Ramos (cell line): ENCODE results near the gene TXNDC16.

Source experiments
- in situ Hi-C: fragments of 300-500 bp; cut with MboI; formaldehyde crosslinking; loops from one replicate; pipeline ENCODE4 v1.14.3; 2022; ENCODE audit warnings: low sequenced_read_pairs; ENCODE audit not compliant: unreplicated experiment

TXNDC16 gene

DNA sequence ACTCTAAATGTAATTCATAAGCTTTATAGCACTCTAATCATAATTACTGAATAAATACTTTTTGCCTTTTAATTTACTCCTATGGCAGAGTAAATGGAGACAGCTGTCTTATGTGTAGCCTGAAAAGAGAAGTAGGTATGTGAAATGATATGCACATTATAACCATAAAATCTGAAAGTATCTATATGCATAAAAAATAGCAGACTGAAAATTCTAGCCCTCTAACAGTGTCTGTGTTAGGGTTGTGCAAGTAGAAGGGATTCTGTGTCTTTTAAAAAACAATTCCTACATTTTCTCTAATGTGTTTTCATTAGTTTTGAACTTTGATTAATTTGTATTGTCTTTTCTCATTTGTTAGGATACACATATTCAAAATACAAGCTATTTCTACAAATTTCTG lies 94.9 kb downstream of the TXNDC16 start:
- in situ Hi-C loops = no loop called here

- in situ Hi-C loops = no loop called here
These were observed 96.8 kb downstream of the TXNDC16 start for GRCh38 chr14:52455291-52456088.

GRCh38 chr14:52447236-52447635 lies 105.1 kb downstream of the TXNDC16 start:
- in situ Hi-C loops = no loop called here

DNA sequence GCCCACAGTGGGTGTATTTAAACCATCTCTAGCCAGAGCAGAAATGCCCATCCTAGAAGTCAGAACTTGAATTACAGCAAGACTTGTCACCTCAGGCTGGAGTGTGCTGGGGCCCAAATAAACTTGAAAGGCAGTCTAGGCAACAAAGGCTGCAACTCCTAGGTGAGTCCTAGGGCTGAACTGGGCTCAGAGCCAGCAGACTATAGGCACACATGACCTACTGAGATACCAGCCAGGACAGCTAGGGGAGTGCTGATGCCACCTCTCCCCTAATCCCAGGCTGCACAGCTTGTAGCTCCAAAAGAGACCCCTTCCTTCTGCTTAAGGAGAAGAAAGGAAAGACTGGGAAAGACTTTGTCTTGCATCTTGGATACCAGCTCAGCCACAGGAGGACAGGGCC lies 106.0 kb downstream of the TXNDC16 start:
- in situ Hi-C loops = no loop called here

DNA sequence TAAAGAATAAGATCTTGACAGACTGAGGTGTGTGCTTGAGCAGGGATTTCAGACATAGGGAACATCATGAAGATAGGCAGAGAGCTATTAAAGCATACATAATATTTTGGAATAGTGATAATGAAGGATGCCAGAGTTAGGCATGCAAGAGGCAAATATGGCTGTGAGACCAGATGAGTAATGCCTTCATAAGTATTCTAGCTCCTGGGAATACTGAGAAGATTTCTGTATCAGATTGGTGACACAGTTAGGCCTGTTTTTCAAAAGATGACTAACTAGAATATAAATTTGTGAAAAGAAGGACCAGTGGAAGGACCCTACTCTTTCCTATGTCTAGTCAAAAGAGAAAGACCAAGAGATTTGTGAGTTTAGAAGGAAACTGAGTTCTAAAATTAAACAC lies 108.8 kb downstream of the TXNDC16 start:
- in situ Hi-C loops = no loop called here

- in situ Hi-C loops = no loop called here
These were observed 109.7 kb downstream of the TXNDC16 start for GRCh38 chr14:52442602-52443001.

GRCh38 chr14:52442166-52442565 lies 110.1 kb downstream of the TXNDC16 start:
- in situ Hi-C loops = no loop called here

DNA sequence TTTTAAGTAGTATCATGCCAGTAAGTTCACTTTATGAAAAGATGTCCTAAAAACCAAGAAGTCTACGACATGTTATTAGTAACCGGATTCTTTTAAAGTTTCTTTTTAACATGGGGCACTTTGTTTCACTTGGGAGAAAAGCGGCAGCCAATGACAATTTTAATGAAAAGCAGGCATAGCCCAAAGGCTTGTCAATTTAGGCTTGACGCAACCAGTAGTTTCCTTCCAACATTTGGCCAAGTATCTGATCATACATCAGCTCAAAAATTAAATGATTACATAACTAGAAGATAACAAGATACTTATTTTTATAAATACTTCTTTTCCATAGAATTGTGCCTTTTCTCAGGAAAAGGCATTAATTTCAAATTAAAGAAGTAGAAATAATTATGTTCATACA lies 112.8 kb downstream of the TXNDC16 start:
- in situ Hi-C loops = no loop called here

DNA sequence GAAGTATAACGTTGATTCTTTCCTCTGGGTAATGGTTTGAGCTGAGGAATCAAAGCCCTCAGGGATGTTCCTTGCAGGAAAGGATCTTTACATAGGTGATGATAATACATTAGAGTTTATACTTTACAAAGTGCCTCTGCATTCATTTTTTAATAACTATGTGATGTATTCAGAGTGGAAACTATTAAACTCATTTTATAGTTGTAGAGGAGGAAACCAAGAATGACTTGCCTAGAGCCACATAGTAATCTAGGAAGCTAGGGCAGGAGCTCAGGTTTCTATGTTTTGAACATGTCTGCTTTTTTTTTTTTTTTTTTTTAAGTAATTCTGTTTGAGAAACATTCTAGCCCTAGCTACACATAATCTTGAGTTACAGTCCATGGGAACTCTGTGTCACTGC lies 117.3 kb downstream of the TXNDC16 start:
- in situ Hi-C loops = no loop called here

DNA sequence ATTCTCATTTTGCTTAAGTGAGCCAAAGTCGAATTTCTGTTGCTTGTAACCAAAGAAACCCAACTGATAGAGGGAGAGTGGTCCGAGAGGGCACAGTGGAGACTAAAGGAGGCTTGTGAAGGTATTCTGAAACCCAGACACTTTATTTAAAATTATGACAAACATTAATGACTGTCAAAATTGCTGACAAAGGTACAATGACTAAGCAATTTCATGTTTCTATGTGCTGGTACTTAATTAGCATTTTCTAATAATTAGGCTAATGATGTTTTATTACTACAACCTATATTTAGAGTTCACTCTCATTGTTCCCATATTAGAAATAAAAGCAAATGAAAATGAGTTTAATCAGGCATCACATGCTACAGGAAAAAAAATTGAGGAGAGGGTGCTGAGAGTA lies 121.8 kb downstream of the TXNDC16 start:
- in situ Hi-C loops = no loop called here

GRCh38 chr14:52429451-52429850 lies 122.9 kb downstream of the TXNDC16 start:
- in situ Hi-C loops = no loop called here

GRCh38 chr14:52427460-52427859 lies 124.8 kb downstream of the TXNDC16 start:
- in situ Hi-C loops = no loop called here

DNA sequence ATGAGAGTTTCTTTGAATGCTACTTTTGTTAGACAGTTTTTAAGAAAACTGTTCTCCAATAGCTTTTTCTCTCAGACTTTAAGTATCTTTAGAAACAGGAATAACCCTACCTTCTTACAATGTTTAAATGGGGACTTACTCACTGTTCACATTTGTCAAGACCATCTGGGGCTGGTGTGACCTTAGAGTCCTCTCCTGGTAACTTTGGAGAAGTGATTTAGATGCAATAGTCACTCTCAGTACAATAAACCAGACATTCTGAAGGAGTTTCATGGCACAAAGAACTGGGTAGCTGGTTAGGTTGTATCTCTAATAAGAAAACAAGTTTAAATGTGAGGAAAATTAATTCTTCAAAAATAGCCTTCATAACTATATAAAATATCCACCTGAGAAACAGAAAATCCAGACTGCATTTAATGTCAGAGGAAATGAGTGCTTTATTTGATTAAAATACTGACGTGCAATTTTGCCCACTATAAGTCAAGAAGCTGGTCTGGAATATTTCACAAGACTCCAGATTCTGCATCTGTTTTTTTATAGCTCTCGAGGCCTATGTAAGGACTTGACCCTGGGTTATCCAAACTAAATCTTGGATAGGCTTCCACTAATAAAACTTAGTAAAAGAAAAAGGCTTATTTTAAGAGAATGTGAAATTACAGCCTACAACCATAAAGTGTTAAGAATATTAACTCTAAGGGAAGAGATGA lies 129.5 kb downstream of the TXNDC16 start:
- in situ Hi-C loops = no loop called here

- in situ Hi-C loops = no loop called here
These were observed 135.2 kb downstream of the TXNDC16 start for GRCh38 chr14:52417139-52417538.

DNA sequence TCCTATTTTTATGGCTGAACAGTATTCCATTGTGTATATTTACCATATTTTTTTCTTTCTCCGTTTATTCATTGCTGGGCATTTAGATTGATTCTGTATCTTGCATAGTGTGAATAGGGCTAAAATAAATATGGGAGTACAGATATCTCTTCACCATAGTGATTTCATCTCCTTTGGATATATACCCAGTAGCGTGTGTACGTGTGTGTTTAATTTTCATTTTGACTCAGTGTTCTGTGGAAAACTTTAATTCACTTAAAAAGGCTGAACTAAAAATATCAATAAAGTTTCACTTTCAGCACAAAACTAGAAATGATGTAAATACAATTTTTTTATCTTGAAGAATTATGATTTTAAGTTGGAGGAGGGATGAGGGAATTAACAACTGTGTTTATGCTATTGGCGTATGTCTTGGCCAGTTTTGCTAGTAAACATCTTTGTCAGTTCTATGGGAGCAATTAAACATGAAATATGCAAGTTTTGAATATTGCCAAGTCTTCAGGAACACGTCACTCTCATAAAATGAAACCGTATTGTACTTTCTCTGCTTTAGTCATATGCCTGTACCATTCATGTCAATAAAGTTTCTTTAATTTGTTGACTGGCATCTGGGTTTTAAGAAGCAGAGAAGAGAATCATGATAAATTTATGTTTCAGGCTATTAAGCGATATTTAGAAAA lies 138.4 kb downstream of the TXNDC16 start:
- in situ Hi-C loops = no loop called here

DNA sequence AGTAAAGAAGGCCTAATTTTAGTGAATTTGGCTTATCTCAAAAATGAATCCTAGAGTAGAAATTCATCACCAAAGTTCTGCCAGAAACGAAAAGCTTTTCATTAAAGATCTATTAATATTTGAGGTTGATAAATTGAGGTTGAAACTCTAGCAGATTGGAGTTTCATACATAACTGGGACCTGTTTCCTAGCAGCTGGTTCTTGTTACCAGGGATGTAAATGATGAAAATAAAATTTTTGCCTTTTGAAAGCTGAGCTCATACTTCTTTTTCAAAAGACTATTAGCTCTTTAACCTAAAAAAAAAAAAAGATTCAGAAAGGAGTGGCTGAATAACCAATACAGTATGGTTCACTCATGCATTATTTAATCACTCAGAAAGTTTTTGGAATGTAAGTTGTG lies 139.9 kb downstream of the TXNDC16 start:
- in situ Hi-C loops = no loop called here

GRCh38 chr14:52405314-52405713 lies 147.0 kb downstream of the TXNDC16 start:
- in situ Hi-C loops = no loop called here

DNA sequence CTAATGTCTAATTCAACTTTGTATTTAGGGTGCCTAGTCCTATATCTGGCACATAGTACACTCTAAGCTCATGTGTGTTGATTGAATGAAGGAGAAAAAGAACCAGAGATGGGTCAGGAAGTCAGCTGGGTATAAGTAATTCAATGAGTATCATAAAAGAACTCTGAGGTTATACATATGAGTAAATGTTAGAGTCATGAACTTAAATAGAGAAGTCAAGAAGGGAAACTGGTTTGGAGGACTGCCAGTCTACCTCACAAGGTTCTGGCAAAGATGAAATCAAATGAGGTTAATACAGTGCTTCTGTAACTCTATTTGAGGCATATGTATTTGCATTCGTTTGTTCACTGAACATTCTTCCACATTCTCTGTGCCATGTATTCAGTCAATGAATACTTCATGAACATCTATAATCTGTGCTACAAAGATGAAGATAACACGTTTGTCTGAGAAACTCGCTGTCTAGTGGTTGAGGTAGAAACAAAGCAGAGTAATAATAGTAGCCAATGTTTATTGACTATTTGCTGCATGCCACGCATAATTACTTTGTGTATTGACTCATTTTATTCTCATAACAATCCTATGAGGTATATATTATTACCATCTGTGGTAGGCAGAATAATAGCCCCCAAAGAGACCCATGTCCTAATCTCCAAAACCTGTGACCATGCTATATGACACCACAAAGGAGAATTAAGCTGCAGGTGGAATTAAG lies 149.3 kb downstream of the TXNDC16 start:
- in situ Hi-C loops = no loop called here

DNA sequence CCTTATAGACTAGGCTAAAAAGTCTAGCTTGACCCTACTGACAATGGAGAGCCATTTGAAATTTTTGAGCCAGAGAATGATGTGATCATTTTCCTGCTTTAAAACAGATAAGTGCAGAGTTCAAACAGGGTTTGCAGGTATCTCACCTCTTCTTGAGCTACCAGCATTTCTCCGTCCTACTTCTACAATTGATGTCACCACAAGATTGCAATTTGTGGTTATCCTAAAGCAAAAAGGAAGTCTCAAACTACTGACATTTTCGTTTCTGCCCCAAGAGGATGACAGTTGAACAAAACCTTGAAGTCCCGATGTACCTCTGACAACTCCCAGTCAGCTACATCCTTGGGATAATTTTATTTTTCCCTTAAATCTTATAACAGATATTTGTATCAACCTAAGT lies 151.5 kb downstream of the TXNDC16 start:
- in situ Hi-C loops = no loop called here

DNA sequence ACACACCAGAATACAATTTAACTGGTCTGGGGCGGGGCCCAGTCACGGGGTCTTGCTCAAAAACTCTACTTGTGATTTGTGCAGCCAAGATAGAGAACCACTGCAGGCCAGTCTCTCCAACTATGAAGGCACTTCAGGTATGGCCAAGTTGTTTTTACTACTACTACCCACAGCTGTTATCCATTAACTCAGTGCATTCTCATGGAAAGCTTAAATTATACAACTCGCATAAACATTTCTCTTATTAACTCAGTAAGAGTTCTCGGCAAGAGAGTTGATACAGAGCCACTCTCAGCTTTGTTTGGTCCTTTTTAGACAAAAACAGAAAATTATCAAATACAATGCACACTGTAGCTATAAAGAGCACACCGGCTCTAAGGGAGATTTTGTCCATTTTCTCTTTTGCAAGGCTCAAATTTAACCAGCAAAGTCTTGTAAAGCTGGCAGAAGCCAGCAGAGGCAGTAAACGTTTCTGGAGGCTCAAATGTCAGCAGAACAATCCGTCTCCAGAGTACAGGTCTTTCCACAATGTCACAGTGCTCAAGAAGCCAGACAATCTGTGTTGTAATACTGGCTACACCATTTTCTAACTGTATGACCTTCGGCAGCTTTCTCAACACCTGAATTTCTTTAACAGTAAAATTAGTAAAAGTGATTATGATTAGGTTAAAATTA lies 152.2 kb downstream of the TXNDC16 start:
- in situ Hi-C loops = no loop called here
